Measurements from ENCODE around the gene HRH2.
"Not testable (repeated sequence)": the region's sequence is repeated elsewhere in the genome, so short reads cannot be mapped to it uniquely, and the experiment has no call there.

The HRH2 gene

GRCh38 chr5:175698401-175699115 is 40.7 kb downstream of the HRH2 start:
- DNase-seq, result peak in 22 of 42 donors; percentile 0 to 43 (median 12)
- intact Hi-C loops (cut with DNase I), result loop anchor here (10.0 kb wide), 1 partner anchor 164 kb away; no protein-coding TSS in a partner anchor

GRCh38 chr5:175700991-175701390 is 43.1 kb downstream of the HRH2 start:
- DNase-seq, result peak in 16 of 42 donors; percentile 2 to 28 (median 16)

GRCh38 chr5:175701797-175702196 is 43.9 kb downstream of the HRH2 start:
- peak in 13 of 42 donors; percentile 0 to 32 (median 6) for DNase-seq
- intact Hi-C loops (cut with DNase I), result no loop called here

More at GRCh38 chr5:175700991-175701390, 43.1 kb downstream of the HRH2 start:
- intact Hi-C loops (cut with DNase I), result no loop called here

GRCh38 chr5:175706499-175706898 is 48.6 kb downstream of the HRH2 start:
- intact Hi-C loops (cut with DNase I), result no loop called here
- peak in 9 of 42 donors; percentile 1 to 35 (median 9) for DNase-seq

- intact Hi-C loops (cut with DNase I), result no loop called here
- DNase-seq, result peak in 13 of 42 donors; percentile 5 to 36 (median 13)
Observed at GRCh38 chr5:175707751-175708375, 50.0 kb downstream of the HRH2 start.

- intact Hi-C loops (cut with DNase I), result no loop called here
- DNase-seq, result peak; percentile 53 to 94 (median 80)
Observed at GRCh38 chr5:175709276-175709781, 51.5 kb downstream of the HRH2 start.

- peak in 9 of 42 donors; percentile 11 to 38 (median 20) for DNase-seq
Observed at GRCh38 chr5:175710326-175710725, 52.5 kb downstream of the HRH2 start.

GRCh38 chr5:175711031-175711430 is 53.2 kb downstream of the HRH2 start:
- peak in 39 of 42 donors; percentile 36 to 91 (median 68) for DNase-seq
- intact Hi-C loops (cut with DNase I), result no loop called here

More at GRCh38 chr5:175710326-175710725, 52.5 kb downstream of the HRH2 start:
- intact Hi-C loops (cut with DNase I), result no loop called here

- intact Hi-C loops (cut with DNase I), result no loop called here
- DNase-seq, result peak in 10 of 42 donors; percentile 14 to 69 (median 26)
Observed at GRCh38 chr5:175711472-175712312, 53.8 kb downstream of the HRH2 start.

GRCh38 chr5:175712313-175712680 is 54.4 kb downstream of the HRH2 start:
- peak in 4 of 42 donors; percentile 3 to 24 (median 15) for DNase-seq
- intact Hi-C loops (cut with DNase I), result no loop called here

GRCh38 chr5:175712681-175713085 is 54.8 kb downstream of the HRH2 start:
- intact Hi-C loops (cut with DNase I), result no loop called here
- DNase-seq, result peak in 8 of 42 donors; percentile 2 to 42 (median 18)

GRCh38 chr5:175713930-175714329 is 56.1 kb downstream of the HRH2 start:
- intact Hi-C loops (cut with DNase I), result no loop called here
- peak in 6 of 42 donors; percentile 2 to 27 (median 3) for DNase-seq

- intact Hi-C loops (cut with DNase I), result no loop called here
- peak in 5 of 42 donors; percentile 5 to 19 (median 11) for DNase-seq
Observed at GRCh38 chr5:175714479-175715085, 56.7 kb downstream of the HRH2 start.

GRCh38 chr5:175715627-175716522 is 58.0 kb downstream of the HRH2 start:
- DNase-seq, result peak in 6 of 42 donors; percentile 4 to 16 (median 10)
- intact Hi-C loops (cut with DNase I), result no loop called here

- peak in 2 of 42 donors; percentile 4 to 7 for DNase-seq
- intact Hi-C loops (cut with DNase I), result no loop called here
Observed at GRCh38 chr5:175717837-175718236, 60.0 kb downstream of the HRH2 start.

- peak in 39 of 42 donors; percentile 29 to 83 (median 67) for DNase-seq
- intact Hi-C loops (cut with DNase I), result no loop called here
Observed at GRCh38 chr5:175718401-175719108, 60.7 kb downstream of the HRH2 start.

GRCh38 chr5:175719109-175719432 is 61.2 kb downstream of the HRH2 start:
- intact Hi-C loops (cut with DNase I), result not testable (repeated sequence)
- DNase-seq, result peak in 2 of 42 donors; percentile 1 to 3

Measured in head of caudate nucleus (tissue), 42 donors.